ENCODE measurements around the gene DDX53.

- TF ChIP-seq NFRKB (IDR thresholded peaks at IDR 0.05) (no peak), ZNF384 (IDR thresholded peaks at IDR 0.05) (no peak), L3MBTL2 (conservative IDR thresholded peaks at IDR 0.05) (no peak), FOXK2 (IDR thresholded peaks at IDR 0.05) (no peak)
Measured at GRCh38 chrX:23003116-23003515, 3.4 kb downstream of the DDX53 start.

All from HEK293T (cell line).